ENCODE measurements around the gene PIK3R3. TPM values are rescaled to one million over a fixed set of nuclear protein-coding genes. Genes with fewer than 3 reads are reported as not detected.
"Not testable (repeated sequence)": the region's sequence is repeated elsewhere in the genome, so short reads cannot be mapped to it uniquely, and the experiment has no call there.

Gene PIK3R3
- polyA plus RNA-seq, 1 donor, result 35.8 TPM

- no peak for DNase-seq
Observed at GRCh38 chr1:46068525-46068924, 63.9 kb downstream of the PIK3R3 start.

- no peak for DNase-seq
Observed at GRCh38 chr1:46067652-46068051, 64.8 kb downstream of the PIK3R3 start.

GRCh38 chr1:46065405-46065804, 67.0 kb downstream of the PIK3R3 start:
- no peak for DNase-seq

GRCh38 chr1:46064708-46065107, 67.7 kb downstream of the PIK3R3 start:
- no peak for DNase-seq

GRCh38 chr1:46062651-46063319, 69.6 kb downstream of the PIK3R3 start:
- DNase-seq, result no peak

- no peak for DNase-seq
Observed at GRCh38 chr1:46061146-46061545, 71.3 kb downstream of the PIK3R3 start.

GRCh38 chr1:46058936-46059335, 73.5 kb downstream of the PIK3R3 start:
- no peak for DNase-seq

- no peak for DNase-seq
Observed at GRCh38 chr1:46057781-46058180, 74.6 kb downstream of the PIK3R3 start.

- not testable (repeated sequence) for DNase-seq
Observed at GRCh38 chr1:46057215-46057614, 75.2 kb downstream of the PIK3R3 start.

GRCh38 chr1:46056325-46056724, 76.1 kb downstream of the PIK3R3 start:
- DNase-seq, result no peak

- no peak for DNase-seq
Observed at GRCh38 chr1:46053734-46054133, 78.7 kb downstream of the PIK3R3 start.

- DNase-seq, result no peak
Observed at GRCh38 chr1:46044116-46044515, 88.3 kb downstream of the PIK3R3 start.

- DNase-seq, result no peak
Observed at GRCh38 chr1:46043458-46044017, 88.9 kb downstream of the PIK3R3 start.

GRCh38 chr1:46041974-46042373, 90.5 kb downstream of the PIK3R3 start:
- no peak for DNase-seq

GRCh38 chr1:46041551-46041950, 90.9 kb downstream of the PIK3R3 start:
- no peak for DNase-seq

GRCh38 chr1:46039571-46040052, 92.8 kb downstream of the PIK3R3 start:
- DNase-seq, result no peak

GRCh38 chr1:46036894-46037839, 95.3 kb downstream of the PIK3R3 start:
- peak; percentile 83 for DNase-seq

GRCh38 chr1:46034601-46035516, 97.6 kb downstream of the PIK3R3 start:
- no peak for DNase-seq

- no peak for DNase-seq
Observed at GRCh38 chr1:46030876-46031660, 101.4 kb downstream of the PIK3R3 start.

- DNase-seq, result no peak
Observed at GRCh38 chr1:46030074-46030870, 102.2 kb downstream of the PIK3R3 start.
